ENCODE data around the gene MED16.

GRCh38 chr19:870963-871401 lies 22.0 kb downstream of the MED16 start:
- TF ChIP-seq POLR2A (IDR thresholded peaks at IDR 0.05) (no peak), CTCF (IDR thresholded peaks at IDR 0.05 in 8 of 11, conservative IDR thresholded peaks at IDR 0.05 in 3 of 11) (no peak)
